Tibial artery (tissue), 4 donors: ENCODE data around the gene WDR37.

Source experiments
- DNase-seq, 2 donors: peaks; one replicate each; pipeline ENCODE4 v3.0.0-alpha.2; 2019
- H3K27ac ChIP-seq, 2 donors: fragments of 200-600 bp; sonication (generic) in 1 of 2; 1 replicate in 1 of 2; 2 replicates in 1 of 2; pipeline ENCODE4 v1.5.1; 2018 to 2019; ENCODE audit warnings: mild to moderate bottlenecking in 1 of 2
- H3K27me3 ChIP-seq, 2 donors: fragments of 200-600 bp; sonication (generic) in 1 of 2; one replicate each; pipeline versions ENCODE4 v1.5.1 to v1.6.0; 2016 to 2019
- H3K36me3 ChIP-seq, 3 donors: fragments of 200-600 bp; sonication (generic) in 2 of 3; one replicate each; pipeline ENCODE4 v1.5.1; 2016 to 2019; ENCODE audit warnings: mild to moderate bottlenecking in 2 of 3
- H3K4me1 ChIP-seq, 4 donors: fragments of 200-600 bp; sonication (generic) in 2 of 4; 1 replicate in 3 of 4; 2 replicates in 1 of 4; pipeline ENCODE4 v1.5.1; 2016 to 2019
- H3K4me3 ChIP-seq, 2 donors: fragments of 200-600 bp; sonication (generic) in 1 of 2; 1 replicate in 1 of 2; 2 replicates in 1 of 2; pipeline ENCODE4 v1.5.1; 2018 to 2019; ENCODE audit warnings: mild to moderate bottlenecking in 2 of 2
- H3K9me3 ChIP-seq, 3 donors: fragments of 200-600 bp; sonication (generic) in 1 of 3; one replicate each; pipeline ENCODE4 v1.5.1; 2016 to 2019
- intact Hi-C: fragments of 100-400 bp; cut with DNase I; formaldehyde crosslinking; loops from one replicate; pipeline ENCODE4 v1.15.0; 2023; ENCODE audit warnings: low total_unique reads
- TF ChIP-seq, protein P1 (sequence below), 2 experiments: fragments of 200-600 bp in 1 of 2; fragments of 450-650 bp in 1 of 2; IDR thresholded peaks; one replicate each; pipeline ENCODE4 v1.5.1; 2017 to 2019; ENCODE audit warnings: antibody characterized with exemption in 2 of 2, mild to moderate bottlenecking in 1 of 2, moderate library complexity in 1 of 2

Gene WDR37

DNA sequence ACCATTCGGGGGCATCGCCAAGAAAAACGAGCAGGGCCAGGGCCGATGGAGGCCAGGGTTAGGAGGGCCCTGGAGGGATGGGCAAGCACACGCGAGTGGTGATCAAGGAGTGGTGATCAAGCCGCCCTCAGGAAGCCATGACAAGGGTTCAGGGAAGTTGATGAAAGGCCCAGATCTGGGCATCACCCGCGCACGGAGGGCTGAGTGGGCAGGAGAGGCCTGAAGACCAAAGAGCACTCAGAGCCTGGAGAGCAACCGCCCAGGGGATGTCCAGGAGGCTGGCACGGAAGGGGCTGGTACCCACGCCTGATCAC, 114.6 kb downstream of the WDR37 start:
- TF ChIP-seq, protein P1, sequence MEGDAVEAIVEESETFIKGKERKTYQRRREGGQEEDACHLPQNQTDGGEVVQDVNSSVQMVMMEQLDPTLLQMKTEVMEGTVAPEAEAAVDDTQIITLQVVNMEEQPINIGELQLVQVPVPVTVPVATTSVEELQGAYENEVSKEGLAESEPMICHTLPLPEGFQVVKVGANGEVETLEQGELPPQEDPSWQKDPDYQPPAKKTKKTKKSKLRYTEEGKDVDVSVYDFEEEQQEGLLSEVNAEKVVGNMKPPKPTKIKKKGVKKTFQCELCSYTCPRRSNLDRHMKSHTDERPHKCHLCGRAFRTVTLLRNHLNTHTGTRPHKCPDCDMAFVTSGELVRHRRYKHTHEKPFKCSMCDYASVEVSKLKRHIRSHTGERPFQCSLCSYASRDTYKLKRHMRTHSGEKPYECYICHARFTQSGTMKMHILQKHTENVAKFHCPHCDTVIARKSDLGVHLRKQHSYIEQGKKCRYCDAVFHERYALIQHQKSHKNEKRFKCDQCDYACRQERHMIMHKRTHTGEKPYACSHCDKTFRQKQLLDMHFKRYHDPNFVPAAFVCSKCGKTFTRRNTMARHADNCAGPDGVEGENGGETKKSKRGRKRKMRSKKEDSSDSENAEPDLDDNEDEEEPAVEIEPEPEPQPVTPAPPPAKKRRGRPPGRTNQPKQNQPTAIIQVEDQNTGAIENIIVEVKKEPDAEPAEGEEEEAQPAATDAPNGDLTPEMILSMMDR (IDR thresholded peaks at IDR 0.05): no peak
- no peak overlapping the region for H3K4me3 ChIP-seq
- no peak for DNase-seq
- no peak overlapping the region for H3K27ac ChIP-seq
- no peaks in the 10 kb centered on the region for H3K9me3 ChIP-seq
- intact Hi-C loops: no loop called here
- H3K36me3 ChIP-seq: no peaks in the 10 kb centered on the region
- H3K27me3 ChIP-seq: peaks cover 0 to 17% of the 10 kb centered on the region in 2 donors
- no peaks in the 10 kb centered on the region for H3K4me1 ChIP-seq

DNA sequence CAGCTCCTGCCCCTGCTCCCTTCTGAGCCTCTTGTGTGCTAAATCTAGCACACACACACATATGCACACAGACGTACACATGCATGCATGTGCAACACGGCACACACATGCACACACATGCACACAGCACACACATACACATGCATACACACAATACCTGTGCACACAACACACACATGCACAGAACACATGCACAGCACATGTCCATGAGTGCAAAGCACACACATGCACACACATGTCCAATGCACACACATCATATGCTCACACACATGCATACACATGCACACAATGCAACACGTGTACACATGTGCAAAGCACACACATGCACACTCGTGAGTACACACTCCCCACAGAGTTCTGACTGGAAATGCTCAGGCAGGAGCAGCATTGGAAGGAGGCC, 115.0 kb downstream of the WDR37 start:
- H3K4me1 ChIP-seq: no peaks in the 10 kb centered on the region
- H3K9me3 ChIP-seq: no peaks in the 10 kb centered on the region
- no peak overlapping the region for H3K4me3 ChIP-seq
- no peaks in the 10 kb centered on the region for H3K36me3 ChIP-seq
- H3K27ac ChIP-seq: no peak overlapping the region
- TF ChIP-seq, protein P1 (IDR thresholded peaks at IDR 0.05): no peak
- intact Hi-C loops: no loop called here
- H3K27me3 ChIP-seq: peaks cover 0 to 16% of the 10 kb centered on the region in 2 donors
- DNase-seq: peak in 1 of 2 donors; percentile 21

DNA sequence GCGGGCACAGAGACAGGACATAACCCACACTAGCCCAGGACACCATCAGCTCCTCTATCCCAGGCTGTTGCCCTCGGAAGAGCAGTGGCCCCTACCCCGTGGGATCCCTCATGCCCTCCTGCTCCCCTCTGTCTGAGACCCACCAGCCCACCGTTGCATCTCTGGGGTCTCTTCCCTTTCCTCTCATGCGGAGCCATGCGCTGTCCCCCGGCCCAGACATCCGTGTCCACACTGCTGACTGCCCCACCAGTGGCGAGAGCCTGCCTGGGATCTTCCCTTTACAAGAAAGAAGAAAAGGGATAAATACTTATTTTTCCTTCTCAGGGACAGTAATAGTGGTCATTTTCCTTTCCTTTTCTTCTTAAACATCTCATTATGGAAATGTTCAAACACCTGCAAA, 115.4 kb downstream of the WDR37 start:
- no peaks in the 10 kb centered on the region for H3K4me1 ChIP-seq
- TF ChIP-seq, protein P1 (IDR thresholded peaks at IDR 0.05): no peak
- intact Hi-C loops: no loop called here
- H3K27ac ChIP-seq: no peak overlapping the region
- H3K4me3 ChIP-seq: no peak overlapping the region
- no peak for DNase-seq
- peaks cover 0 to 12% of the 10 kb centered on the region in 2 donors for H3K27me3 ChIP-seq
- H3K36me3 ChIP-seq: no peaks in the 10 kb centered on the region
- no peaks in the 10 kb centered on the region for H3K9me3 ChIP-seq

DNA sequence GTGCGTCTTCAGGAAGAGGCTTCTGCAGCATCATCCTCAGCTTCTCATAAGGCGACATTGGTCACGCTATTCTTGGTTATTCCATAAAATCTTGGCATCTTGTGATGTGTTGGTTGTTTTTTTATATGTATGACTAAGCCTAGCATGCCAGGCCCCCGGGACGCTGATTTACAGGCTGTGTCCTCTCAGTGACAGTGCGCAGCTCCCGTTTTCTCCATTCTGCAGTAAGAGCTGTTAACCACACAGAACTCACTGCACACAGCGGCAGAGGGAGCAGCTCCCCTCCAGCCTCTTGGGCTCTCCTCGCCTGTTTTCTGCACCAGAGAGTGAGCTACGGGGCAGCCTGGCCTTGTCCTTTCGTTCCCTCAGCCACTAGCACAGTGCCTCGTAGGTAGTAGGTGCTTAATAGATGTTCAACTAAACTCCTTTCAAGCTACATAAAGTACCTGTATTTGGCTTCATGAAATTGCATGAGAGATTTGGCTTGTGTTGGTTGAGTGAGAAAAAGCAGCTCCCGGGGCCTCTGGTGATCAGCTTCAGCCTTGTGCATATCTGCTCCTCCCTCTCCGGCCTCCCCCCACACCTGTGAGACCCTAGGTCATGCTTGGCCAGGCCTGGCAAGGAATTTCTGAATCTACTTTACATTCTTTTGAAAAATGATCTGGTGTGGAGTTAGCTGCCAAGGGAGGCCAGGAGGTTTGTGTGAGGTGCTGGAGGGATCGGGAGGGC, 116.2 kb downstream of the WDR37 start:
- Histone ChIP-seq H3K9me3 (no peaks in the 10 kb centered on the region), H3K4me1 (no peaks in the 10 kb centered on the region), H3K36me3 (no peaks in the 10 kb centered on the region), H3K27me3 (peaks cover 0 to 9% of the 10 kb centered on the region in 2 donors), H3K4me3 (no peak overlapping the region), H3K27ac (no peak overlapping the region)
- TF ChIP-seq, protein P1 (IDR thresholded peaks at IDR 0.05): no peak
- DNase-seq: peak in 1 of 2 donors; percentile 25
- intact Hi-C loops: no loop called here

GRCh38 chr10:1173091-1173490, 116.9 kb downstream of the WDR37 start:
- Histone ChIP-seq H3K4me3 (no peak overlapping the region), H3K27ac (no peak overlapping the region), H3K4me1 (no peaks in the 10 kb centered on the region), H3K27me3 (peaks cover 0 to 9% of the 10 kb centered on the region in 2 donors), H3K9me3 (no peaks in the 10 kb centered on the region), H3K36me3 (no peaks in the 10 kb centered on the region)
- TF ChIP-seq, protein P1 (IDR thresholded peaks at IDR 0.05): no peak
- intact Hi-C loops: no loop called here
- DNase-seq: peak in 1 of 2 donors; percentile 47
